Stimulated activated CD8-positive, alpha-beta memory T cell treated with anti-CD3 and anti-CD28 coated beads, Interleukin-4, amount 100 ng/mL, for 4 hours (primary cell): ENCODE results near the gene KDM5A.
"Not testable (repeated sequence)": the region's sequence is repeated elsewhere in the genome, so short reads cannot be mapped to it uniquely, and the experiment has no call there.

ENCODE experiments used
- DNase-seq, 2 donors: peaks; one replicate each; pipeline ENCODE4 v3.0.0-alpha.2; 2020; ENCODE audit warnings: low read depth in 2 of 2, low spot score in 1 of 2

Gene KDM5A

DNA sequence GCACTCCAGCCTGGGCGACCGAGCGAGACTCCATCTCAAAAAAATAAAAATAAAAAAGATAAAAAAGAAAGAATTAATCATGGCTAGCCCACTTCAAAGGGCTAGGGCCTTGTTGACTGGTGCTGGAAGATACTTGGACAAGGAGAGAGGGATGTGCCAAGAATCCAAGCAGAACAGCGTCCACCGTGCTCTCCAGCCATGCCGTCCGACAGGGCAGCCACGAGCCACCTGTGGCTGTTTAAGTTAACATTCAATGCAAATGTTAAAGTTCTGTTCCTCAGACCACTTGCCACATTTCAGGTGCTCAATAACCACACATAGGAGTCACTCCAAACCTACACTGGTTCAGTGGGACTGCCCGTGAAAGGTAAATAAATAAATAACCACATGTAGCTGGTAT, 147.9 kb downstream of the KDM5A start:
- DNase-seq = no peak

DNA sequence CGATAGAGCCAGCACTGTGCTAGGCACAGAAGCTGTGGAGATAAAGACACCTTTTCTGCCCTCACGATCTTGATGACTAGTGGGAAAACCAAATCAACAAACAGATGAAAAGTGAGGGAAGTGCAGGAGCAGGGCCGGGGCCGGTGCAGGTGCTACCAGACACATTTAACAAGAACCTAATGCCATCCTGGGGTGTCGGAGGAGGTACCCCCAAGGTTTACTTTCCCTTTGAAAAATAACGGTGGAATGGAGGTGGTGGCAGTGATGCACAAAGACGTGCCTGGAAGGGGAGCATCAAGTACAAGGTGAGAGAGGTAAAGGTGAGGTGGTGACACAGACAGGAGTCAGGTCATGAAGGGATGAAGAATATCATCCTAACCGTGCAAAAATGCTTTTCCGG, 148.6 kb downstream of the KDM5A start:
- DNase-seq = no peak

DNA sequence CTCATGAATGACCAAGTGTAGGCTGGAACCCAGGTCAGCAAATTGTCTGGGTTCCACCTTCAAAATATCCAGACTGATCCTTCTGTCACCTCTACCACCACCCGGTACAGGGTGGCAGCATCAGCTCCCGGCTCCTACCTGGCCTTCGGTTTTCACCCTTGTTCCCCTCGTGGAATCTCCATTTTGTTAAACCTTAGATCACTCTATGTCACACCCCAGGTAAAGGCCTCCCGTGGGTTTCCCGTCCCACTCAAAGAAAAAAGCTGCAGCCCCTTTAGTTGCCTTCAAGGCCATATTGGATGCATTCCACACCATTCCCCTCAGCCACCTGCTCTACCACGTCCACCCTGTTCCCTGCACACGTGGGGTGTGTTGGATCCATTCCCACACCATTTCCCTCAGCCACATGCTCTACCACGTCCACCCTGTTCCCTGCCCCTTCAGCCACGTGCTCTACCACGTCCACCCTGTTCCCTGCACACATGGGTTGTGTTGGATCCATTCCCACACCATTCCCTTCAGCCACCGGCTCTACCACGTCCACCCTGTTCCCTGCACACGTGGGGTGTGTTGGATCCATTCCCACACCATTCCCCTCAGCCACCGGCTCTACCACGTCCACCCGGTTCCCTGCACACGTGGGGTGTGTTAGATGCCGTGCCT, 150.3 kb downstream of the KDM5A start:
- no peak for DNase-seq

DNA sequence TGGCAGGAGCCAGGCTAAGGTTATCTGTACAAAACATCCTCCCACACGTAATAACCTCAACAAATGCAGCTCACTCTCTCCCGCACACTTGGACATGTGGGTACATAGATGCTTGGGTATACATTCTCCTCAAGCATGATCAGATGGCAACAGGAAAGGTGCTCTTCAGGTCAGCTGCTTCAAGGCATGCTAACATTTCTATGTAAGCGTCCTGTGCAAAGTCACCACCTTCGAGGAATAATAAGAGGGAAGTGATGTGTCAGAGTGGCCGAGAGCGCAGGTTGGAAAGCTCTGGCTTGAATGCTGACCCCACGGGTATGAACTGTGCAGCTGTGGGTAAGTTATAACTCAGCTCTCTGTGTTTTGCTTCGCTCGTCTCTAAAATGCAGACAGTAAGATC, 151.0 kb downstream of the KDM5A start:
- DNase-seq = no peak

DNA sequence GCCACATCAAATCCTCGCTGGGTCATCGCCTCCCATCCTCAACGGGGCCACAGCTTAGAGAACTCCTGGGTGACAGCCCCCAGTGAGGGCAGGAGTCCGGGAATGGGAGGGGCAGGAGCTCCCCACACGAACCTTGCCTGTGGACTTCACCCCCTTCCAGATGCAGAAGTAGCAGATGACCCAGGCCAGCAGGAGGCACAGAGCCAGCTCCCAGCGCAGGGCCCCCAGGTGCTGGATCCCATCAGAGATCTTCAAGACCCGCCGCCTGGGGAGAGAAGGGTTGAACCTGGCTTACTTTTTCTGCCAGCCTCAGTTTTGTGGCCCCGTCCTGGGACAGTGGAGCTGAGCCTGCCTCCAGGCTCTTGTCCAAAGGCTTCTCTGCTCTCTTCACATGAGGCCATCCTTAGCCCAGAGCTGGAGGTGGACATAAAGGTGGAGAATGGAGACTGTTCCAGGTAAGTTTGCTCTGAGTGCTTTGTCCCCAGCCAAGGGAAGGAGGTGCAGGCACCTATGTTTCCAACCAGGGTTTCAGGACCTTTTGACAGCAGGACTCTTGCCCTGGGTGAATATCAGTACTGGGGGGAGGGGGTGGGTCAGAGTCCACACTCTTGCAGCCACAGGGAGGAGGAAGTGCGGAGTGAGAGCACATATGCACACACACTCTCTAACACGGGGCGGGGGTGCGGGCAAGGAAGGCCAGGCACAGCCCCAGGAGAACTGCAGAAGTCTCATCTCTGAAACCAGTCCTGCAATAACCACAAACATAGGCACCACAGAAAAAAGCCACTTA, 151.9 kb downstream of the KDM5A start:
- no peak for DNase-seq

DNA sequence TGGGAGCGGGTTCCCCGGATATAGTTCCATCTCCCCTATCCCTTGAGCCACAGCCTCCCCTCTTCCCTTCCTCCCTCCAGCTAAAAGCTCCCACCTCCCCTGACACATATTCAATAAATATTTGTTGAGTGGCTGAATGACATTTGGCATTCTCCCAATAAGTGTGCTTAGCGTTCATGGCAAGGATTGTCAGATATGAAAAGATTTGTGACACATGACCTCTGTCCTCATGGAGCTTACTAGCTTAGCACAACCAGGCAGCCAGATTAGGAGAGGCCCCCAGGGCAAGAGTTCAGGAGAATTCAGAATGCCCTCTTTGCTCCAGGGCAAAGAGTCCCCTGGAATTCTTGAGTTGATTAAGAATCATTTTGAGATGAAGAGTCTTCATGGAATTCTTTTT, 152.7 kb downstream of the KDM5A start:
- DNase-seq = no peak

DNA sequence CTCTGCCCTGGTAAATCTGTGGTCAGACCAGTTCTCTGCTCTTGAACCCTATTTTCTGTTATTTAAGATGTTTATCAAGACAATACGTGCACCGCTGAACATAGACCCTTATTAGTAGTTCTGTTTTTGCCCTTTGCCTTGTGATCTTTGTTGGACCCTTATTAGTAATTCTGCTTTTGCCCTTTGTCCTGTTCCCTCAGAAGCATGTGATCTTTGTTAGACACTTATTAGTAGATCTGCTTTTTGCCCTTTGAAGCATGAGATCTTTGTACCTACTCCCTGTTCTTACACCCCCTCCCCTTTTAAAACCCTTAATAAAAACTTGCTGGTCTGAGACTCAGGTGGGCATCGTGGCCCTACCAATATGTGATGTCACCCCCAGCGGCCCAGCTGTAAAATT, 153.2 kb downstream of the KDM5A start:
- not testable (repeated sequence) for DNase-seq

DNA sequence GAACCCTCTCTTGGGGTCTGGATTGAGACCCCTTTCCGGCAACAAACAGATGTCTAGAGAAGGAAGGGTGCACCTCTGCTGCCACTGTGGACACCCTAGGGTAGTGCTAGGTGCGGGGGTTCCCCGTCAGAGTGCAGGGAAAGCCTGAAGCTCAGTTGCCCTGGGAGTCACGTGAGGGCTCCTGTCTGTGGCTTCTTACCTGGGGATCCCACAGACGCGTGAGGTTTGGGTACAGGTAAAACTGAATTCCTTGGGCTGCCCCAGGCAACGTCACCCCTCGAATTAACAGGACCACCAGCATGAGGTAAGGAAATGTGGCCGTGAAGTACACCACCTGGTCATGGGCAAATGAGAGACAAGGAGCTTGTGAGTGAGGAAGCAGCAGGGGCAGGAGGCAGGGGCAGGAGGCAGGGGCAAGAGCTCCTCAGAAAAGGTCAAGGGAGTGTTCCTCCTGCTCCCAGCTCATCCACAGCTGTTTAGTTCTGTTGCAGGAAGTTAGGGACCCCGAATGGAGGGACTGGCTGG, 154.2 kb downstream of the KDM5A start:
- no peak for DNase-seq

DNA sequence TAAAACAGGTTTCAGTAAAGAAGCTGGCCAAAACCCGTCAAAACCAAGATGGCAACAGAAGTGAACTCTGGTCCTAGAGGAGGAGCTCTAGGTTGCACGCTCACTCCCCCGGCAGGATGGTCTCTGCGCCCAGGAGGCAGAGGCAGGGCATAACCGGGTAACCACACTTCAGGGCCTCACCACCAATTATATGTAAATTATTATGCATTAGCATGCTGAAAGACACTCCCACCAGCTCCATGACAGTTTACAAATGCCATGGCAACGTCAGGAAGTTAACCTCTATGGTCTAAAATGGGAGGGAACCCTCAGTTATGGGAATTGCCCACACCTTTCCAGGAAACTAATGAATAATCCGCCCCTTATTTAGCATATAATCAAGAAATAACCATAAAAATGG, 155.1 kb downstream of the KDM5A start:
- DNase-seq = no peak

DNA sequence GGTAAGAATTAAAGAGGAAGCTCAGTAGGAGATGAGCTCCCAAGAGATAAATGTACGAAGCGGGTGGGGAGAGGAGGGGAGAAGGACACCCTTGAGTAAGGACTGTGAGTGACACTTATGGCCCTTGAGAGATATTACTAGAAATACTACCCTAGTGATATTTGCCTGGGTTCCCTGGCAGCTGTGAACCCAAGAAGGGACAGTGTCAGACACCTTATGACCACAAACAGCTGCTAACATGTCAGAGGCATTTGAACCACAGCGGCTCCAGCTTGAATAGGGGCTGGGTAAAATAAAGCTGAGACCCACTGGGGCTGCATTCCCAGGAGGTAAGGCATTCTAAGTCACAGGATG, 155.5 kb downstream of the KDM5A start:
- DNase-seq = no peak

DNA sequence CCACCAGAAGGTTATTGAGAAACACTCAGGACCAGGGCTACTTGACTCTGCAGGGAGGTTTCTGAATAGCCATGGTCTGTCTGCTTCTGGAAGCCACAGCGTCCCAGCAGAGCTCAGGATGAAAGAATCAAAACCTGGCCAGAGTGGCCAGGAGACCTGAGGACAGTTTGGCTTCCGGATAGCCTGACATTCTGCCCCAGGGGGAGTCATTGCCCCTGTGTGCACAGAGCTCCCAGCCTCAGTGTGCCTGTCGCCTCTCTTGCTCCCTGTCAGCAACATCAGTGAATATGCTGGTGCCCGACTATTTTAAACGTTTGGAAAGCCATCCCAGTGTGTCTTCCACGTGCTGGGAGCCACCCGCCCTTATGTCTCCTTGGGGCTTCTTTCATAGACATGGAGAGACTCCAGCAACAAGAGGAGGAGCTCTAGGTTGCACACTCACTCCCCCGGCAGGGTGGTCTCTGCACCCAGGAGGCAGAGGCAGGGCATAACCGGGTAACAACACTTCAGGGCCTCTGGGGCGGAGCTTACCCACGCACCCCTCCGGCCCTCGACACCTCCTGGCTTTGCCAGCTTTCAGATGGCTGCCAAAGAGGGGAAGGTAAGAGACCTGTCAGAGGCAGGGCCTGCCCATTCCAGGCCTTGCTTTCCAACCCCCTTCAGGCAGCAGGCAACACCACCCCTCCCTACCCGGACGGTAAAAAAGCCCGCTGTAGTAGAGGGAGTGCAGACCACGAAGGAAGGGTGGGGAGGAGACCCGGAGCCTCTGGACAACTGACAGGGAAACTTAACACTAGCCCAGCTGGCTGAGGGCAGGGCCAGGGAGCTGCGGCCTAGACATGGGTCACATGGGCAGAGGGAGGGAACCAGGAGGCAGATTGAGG, 156.1 kb downstream of the KDM5A start:
- no peak for DNase-seq

DNA sequence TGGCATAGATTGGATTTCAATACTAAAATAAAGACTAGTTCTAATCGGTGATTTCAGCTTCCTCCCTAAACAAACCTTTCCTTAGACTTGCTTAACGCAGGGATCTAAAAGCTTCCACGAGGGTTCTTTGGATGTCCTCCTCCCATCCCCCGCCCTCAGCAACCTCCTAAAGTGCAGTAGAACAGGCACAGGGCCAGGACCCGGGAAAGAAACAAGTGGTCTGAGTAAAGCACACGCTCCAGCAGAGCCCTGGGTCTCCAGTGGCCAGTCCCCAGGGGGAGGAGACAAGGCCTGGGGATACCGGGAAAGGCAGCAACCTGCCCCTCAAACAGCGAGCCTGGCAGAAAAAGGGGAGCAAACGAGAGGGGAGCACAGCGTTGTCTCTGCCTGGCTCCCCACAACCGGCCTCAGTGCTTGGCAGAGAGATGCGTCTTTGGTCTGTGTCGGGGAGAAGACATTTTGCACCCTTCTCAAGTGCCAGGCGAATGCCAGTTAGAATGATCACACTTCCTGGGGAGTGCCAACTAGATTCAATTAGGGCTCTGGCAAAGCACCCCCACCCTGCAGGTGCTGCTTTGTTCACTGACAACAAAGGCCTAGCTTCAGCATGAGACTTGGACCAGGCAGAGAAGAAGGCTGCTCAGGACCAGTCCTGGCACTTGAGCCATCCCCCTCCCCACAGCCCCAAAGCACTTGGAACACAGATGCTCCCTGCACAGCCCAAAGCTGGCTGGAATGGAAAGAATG, 158.0 kb downstream of the KDM5A start:
- no peak for DNase-seq
